ENCODE measurements around the gene LSAMP. TPM values are rescaled to one million over a fixed set of nuclear protein-coding genes. Genes with fewer than 3 reads are reported as not detected.
"Not testable (repeated sequence)": the region's sequence is repeated elsewhere in the genome, so short reads cannot be mapped to it uniquely, and the experiment has no call there.

Gene LSAMP
- total RNA-seq, 2 experiments from 2014 or later: not detected

GRCh38 chr3:116230431-116231020, 214.8 kb downstream of the LSAMP start:
- Mint-ChIP-seq H3K36me3 (no peaks in the 10 kb centered on the region), H3K9me3 (peaks cover 2% of the 10 kb centered on the region), H3K27ac (no peak overlapping the region), H3K4me1 (no peaks in the 10 kb centered on the region), H3K27me3 (no peaks in the 10 kb centered on the region), H3K4me3 (no peak overlapping the region)
- DNase-seq: no peak

GRCh38 chr3:116226266-116226665, 219.0 kb downstream of the LSAMP start:
- no peaks in the 10 kb centered on the region for H3K27me3 Mint-ChIP-seq
- H3K27ac Mint-ChIP-seq: no peak overlapping the region
- DNase-seq: no peak
- peaks cover 2% of the 10 kb centered on the region for H3K9me3 Mint-ChIP-seq
- no peaks in the 10 kb centered on the region for H3K4me1 Mint-ChIP-seq
- no peaks in the 10 kb centered on the region for H3K36me3 Mint-ChIP-seq
- no peak overlapping the region for H3K4me3 Mint-ChIP-seq

GRCh38 chr3:116216761-116217160, 228.5 kb downstream of the LSAMP start:
- no peaks in the 10 kb centered on the region for H3K36me3 Mint-ChIP-seq
- no peaks in the 10 kb centered on the region for H3K4me1 Mint-ChIP-seq
- no peak for DNase-seq

GRCh38 chr3:116211901-116212300, 233.4 kb downstream of the LSAMP start:
- no peak overlapping the region for H3K4me3 Mint-ChIP-seq
- H3K9me3 Mint-ChIP-seq: no peaks in the 10 kb centered on the region
- no peak for DNase-seq
- H3K27me3 Mint-ChIP-seq: no peaks in the 10 kb centered on the region
- H3K27ac Mint-ChIP-seq: no peak overlapping the region
- no peaks in the 10 kb centered on the region for H3K36me3 Mint-ChIP-seq
- H3K4me1 Mint-ChIP-seq: no peaks in the 10 kb centered on the region

More at GRCh38 chr3:116216761-116217160, 228.5 kb downstream of the LSAMP start:
- H3K9me3 Mint-ChIP-seq: no peaks in the 10 kb centered on the region
- H3K27me3 Mint-ChIP-seq: no peaks in the 10 kb centered on the region
- no peak overlapping the region for H3K27ac Mint-ChIP-seq
- no peak overlapping the region for H3K4me3 Mint-ChIP-seq

GRCh38 chr3:116208830-116209229, 236.5 kb downstream of the LSAMP start:
- H3K27ac Mint-ChIP-seq, H3K36me3 Mint-ChIP-seq, H3K27me3 Mint-ChIP-seq: not testable (repeated sequence)

GRCh38 chr3:116200956-116201690, 244.2 kb downstream of the LSAMP start:
- Mint-ChIP-seq H3K27me3 (no peaks in the 10 kb centered on the region), H3K36me3 (no peaks in the 10 kb centered on the region), H3K4me3 (no peak overlapping the region), H3K4me1 (no peaks in the 10 kb centered on the region), H3K9me3 (peaks cover 1% of the 10 kb centered on the region), H3K27ac (no peak overlapping the region)
- DNase-seq: no peak

More at GRCh38 chr3:116208830-116209229, 236.5 kb downstream of the LSAMP start:
- not testable (repeated sequence) for H3K4me1 Mint-ChIP-seq, H3K4me3 Mint-ChIP-seq, H3K9me3 Mint-ChIP-seq, DNase-seq

GRCh38 chr3:116199063-116199462, 246.2 kb downstream of the LSAMP start:
- Mint-ChIP-seq H3K36me3 (no peaks in the 10 kb centered on the region), H3K4me1 (no peaks in the 10 kb centered on the region), H3K4me3 (no peak overlapping the region), H3K9me3 (peaks cover 1% of the 10 kb centered on the region), H3K27me3 (no peaks in the 10 kb centered on the region), H3K27ac (no peak overlapping the region)
- no peak for DNase-seq

- Mint-ChIP-seq H3K27ac (no peak overlapping the region), H3K36me3 (no peaks in the 10 kb centered on the region), H3K4me3 (no peak overlapping the region), H3K27me3 (no peaks in the 10 kb centered on the region), H3K4me1 (no peaks in the 10 kb centered on the region), H3K9me3 (peaks cover 5% of the 10 kb centered on the region)
- no peak for DNase-seq
These were observed 247.2 kb downstream of the LSAMP start for GRCh38 chr3:116198087-116198486.

- Mint-ChIP-seq H3K4me3 (no peak overlapping the region), H3K27ac (no peak overlapping the region), H3K36me3 (no peaks in the 10 kb centered on the region), H3K9me3 (peaks cover 4% of the 10 kb centered on the region), H3K27me3 (no peaks in the 10 kb centered on the region), H3K4me1 (no peaks in the 10 kb centered on the region)
- no peak for DNase-seq
These were observed 252.8 kb downstream of the LSAMP start for GRCh38 chr3:116192464-116192863.

- H3K4me1 Mint-ChIP-seq: no peaks in the 10 kb centered on the region
- no peak overlapping the region for H3K4me3 Mint-ChIP-seq
- peaks cover 4% of the 10 kb centered on the region for H3K9me3 Mint-ChIP-seq
- no peaks in the 10 kb centered on the region for H3K36me3 Mint-ChIP-seq
- DNase-seq: no peak
- H3K27ac Mint-ChIP-seq: no peak overlapping the region
- no peaks in the 10 kb centered on the region for H3K27me3 Mint-ChIP-seq
These were observed 253.9 kb downstream of the LSAMP start for GRCh38 chr3:116191409-116191808.

GRCh38 chr3:116190095-116190494, 255.2 kb downstream of the LSAMP start:
- no peaks in the 10 kb centered on the region for H3K4me1 Mint-ChIP-seq
- H3K27me3 Mint-ChIP-seq: no peaks in the 10 kb centered on the region
- DNase-seq: no peak
- no peak overlapping the region for H3K4me3 Mint-ChIP-seq
- H3K27ac Mint-ChIP-seq: no peak overlapping the region
- no peaks in the 10 kb centered on the region for H3K36me3 Mint-ChIP-seq
- H3K9me3 Mint-ChIP-seq: peaks cover 4% of the 10 kb centered on the region

- no peaks in the 10 kb centered on the region for H3K9me3 Mint-ChIP-seq
- no peak for DNase-seq
- no peaks in the 10 kb centered on the region for H3K27me3 Mint-ChIP-seq
- no peaks in the 10 kb centered on the region for H3K4me1 Mint-ChIP-seq
- H3K27ac Mint-ChIP-seq: no peak overlapping the region
- no peaks in the 10 kb centered on the region for H3K36me3 Mint-ChIP-seq
- no peak overlapping the region for H3K4me3 Mint-ChIP-seq
These were observed 257.0 kb downstream of the LSAMP start for GRCh38 chr3:116188231-116188785.

- Mint-ChIP-seq H3K27ac (no peak overlapping the region), H3K27me3 (no peaks in the 10 kb centered on the region), H3K36me3 (no peaks in the 10 kb centered on the region), H3K9me3 (peaks cover 2% of the 10 kb centered on the region), H3K4me1 (no peaks in the 10 kb centered on the region), H3K4me3 (no peak overlapping the region)
- no peak for DNase-seq
These were observed 259.2 kb downstream of the LSAMP start for GRCh38 chr3:116186049-116186448.

GRCh38 chr3:116181159-116181558, 264.1 kb downstream of the LSAMP start:
- no peaks in the 10 kb centered on the region for H3K27me3 Mint-ChIP-seq
- H3K4me3 Mint-ChIP-seq: no peak overlapping the region
- no peak overlapping the region for H3K27ac Mint-ChIP-seq
- no peak for DNase-seq
- peaks cover 2% of the 10 kb centered on the region for H3K9me3 Mint-ChIP-seq
- no peaks in the 10 kb centered on the region for H3K4me1 Mint-ChIP-seq
- no peaks in the 10 kb centered on the region for H3K36me3 Mint-ChIP-seq

- Mint-ChIP-seq H3K4me3 (no peak overlapping the region), H3K27ac (no peak overlapping the region), H3K36me3 (no peaks in the 10 kb centered on the region)
These were observed 266.2 kb downstream of the LSAMP start for GRCh38 chr3:116179091-116179490.

More at GRCh38 chr3:116179091-116179490, 266.2 kb downstream of the LSAMP start:
- DNase-seq: no peak
- Mint-ChIP-seq H3K27me3 (no peaks in the 10 kb centered on the region), H3K4me1 (no peaks in the 10 kb centered on the region), H3K9me3 (peaks cover 2% of the 10 kb centered on the region)

Data from activated naive CD8-positive, alpha-beta T cell treated with anti-CD3 and anti-CD28 coated beads for 36 hours (primary cell).